ENCODE measurements around the gene DNAI2.

DNA sequence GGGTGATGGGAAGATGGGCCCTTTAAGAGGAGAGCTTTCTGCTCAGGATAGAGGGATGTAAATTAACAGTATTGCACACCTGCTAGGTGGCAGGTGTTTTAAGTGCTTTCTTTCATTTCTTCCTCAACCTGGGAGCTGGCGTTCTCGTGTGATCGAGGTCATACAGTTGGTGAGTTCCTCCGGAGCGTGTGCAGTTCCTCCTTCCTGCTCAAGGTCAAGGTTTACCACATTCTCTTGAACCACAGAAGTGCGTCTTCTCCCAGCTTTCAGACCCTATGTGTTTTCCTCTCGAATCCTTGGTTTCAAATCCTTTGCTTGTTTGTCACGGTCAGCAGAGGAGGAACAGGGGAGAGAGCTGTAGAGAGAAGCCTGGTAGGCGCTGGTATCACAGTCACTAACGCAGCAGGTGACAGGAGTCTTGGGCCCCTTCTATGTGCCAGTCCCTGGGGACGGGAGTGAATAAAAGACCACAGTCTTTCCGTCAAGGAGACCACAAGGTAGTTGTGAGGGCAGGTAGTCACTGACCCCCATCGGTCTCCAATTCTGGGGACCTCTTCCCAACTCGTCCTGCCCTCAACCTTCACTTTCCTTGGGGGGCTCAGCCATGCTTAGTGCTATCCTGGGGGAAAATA is 791 bp downstream of the DNAI2 start:
- TF ChIP-seq, protein P1, sequence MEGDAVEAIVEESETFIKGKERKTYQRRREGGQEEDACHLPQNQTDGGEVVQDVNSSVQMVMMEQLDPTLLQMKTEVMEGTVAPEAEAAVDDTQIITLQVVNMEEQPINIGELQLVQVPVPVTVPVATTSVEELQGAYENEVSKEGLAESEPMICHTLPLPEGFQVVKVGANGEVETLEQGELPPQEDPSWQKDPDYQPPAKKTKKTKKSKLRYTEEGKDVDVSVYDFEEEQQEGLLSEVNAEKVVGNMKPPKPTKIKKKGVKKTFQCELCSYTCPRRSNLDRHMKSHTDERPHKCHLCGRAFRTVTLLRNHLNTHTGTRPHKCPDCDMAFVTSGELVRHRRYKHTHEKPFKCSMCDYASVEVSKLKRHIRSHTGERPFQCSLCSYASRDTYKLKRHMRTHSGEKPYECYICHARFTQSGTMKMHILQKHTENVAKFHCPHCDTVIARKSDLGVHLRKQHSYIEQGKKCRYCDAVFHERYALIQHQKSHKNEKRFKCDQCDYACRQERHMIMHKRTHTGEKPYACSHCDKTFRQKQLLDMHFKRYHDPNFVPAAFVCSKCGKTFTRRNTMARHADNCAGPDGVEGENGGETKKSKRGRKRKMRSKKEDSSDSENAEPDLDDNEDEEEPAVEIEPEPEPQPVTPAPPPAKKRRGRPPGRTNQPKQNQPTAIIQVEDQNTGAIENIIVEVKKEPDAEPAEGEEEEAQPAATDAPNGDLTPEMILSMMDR (IDR thresholded peaks at IDR 0.05) = no peak
- TF ChIP-seq POLR2A (IDR thresholded peaks at IDR 0.05) = no peak

All from thyroid gland (tissue), 4 donors.